ENCODE measurements around the gene PEPD. TPM values are rescaled to one million over a fixed set of nuclear protein-coding genes. Genes with fewer than 3 reads are reported as not detected.

PEPD gene
- total and polyA plus RNA-seq, 4 donors, result 37.3 to 211 (median 117) TPM

GRCh38 chr19:33490041-33490451 is 31.5 kb downstream of the PEPD start:
- Histone ChIP-seq H3K4me1 (ENCODE audit: control insufficient read depth in 4 of 4, insufficient read depth in 4 of 4, low read length in 3 of 4) (no peaks in the 10 kb centered on the region), H3K36me3 (ENCODE audit: control insufficient read depth in 4 of 4, insufficient read depth in 3 of 4, low read depth in 1 of 4, low read length in 3 of 4) (peaks cover 6 to 38% (median 14%) of the 10 kb centered on the region in 4 donors), H3K9ac (ENCODE audit: low read depth in 1 of 2, low read length in 2 of 2) (no peak overlapping the region), H3K9me3 (ENCODE audit: control insufficient read depth in 4 of 4, low read length in 3 of 4) (no peaks in the 10 kb centered on the region), H3K4me3 (ENCODE audit: low read depth in 1 of 3, low read length in 3 of 3) (no peak overlapping the region), H3K27ac (ENCODE audit: low read depth in 1 of 2, low read length in 2 of 2) (no peak overlapping the region), H3K27me3 (ENCODE audit: control insufficient read depth in 4 of 4, insufficient read depth in 4 of 4, low read length in 3 of 4) (no peaks in the 10 kb centered on the region)
- DNase-seq (ENCODE audit: low spot score), result no peak
- 96% methylated on average over 9 of the region's 9 CpGs for WGBS
- TF ChIP-seq FOXA1 (IDR thresholded peaks at IDR 0.05), result no peak
- no peak for TF ChIP-seq YY1 (IDR thresholded peaks at IDR 0.05)
- no peak for TF ChIP-seq RAD21 (IDR thresholded peaks at IDR 0.05)
- TF ChIP-seq REST (IDR thresholded peaks at IDR 0.05), result no peak

GRCh38 chr19:33488826-33489225 is 32.8 kb downstream of the PEPD start:
- Histone ChIP-seq H3K9me3 (ENCODE audit: control insufficient read depth in 4 of 4, low read length in 3 of 4) (no peaks in the 10 kb centered on the region), H3K9ac (ENCODE audit: low read depth in 1 of 2, low read length in 2 of 2) (no peak overlapping the region), H3K4me3 (ENCODE audit: low read depth in 1 of 3, low read length in 3 of 3) (no peak overlapping the region), H3K27ac (ENCODE audit: low read depth in 1 of 2, low read length in 2 of 2) (no peak overlapping the region), H3K36me3 (ENCODE audit: control insufficient read depth in 4 of 4, insufficient read depth in 3 of 4, low read depth in 1 of 4, low read length in 3 of 4) (peaks cover 3 to 38% (median 17%) of the 10 kb centered on the region in 4 donors), H3K27me3 (ENCODE audit: control insufficient read depth in 4 of 4, insufficient read depth in 4 of 4, low read length in 3 of 4) (no peaks in the 10 kb centered on the region), H3K4me1 (ENCODE audit: control insufficient read depth in 4 of 4, insufficient read depth in 4 of 4, low read length in 3 of 4) (no peaks in the 10 kb centered on the region)
- no peak for DNase-seq (ENCODE audit: low spot score)
- no peak for TF ChIP-seq FOXA1 (IDR thresholded peaks at IDR 0.05)
- TF ChIP-seq EGR1 (IDR thresholded peaks at IDR 0.05; ENCODE audit: low read depth in 2 of 2), result no peak
- TF ChIP-seq GABPA (IDR thresholded peaks at IDR 0.05 in 1 of 2, conservative IDR thresholded peaks at IDR 0.05 in 1 of 2), result no peak
- TF ChIP-seq TAF1 (conservative IDR thresholded peaks at IDR 0.05), result no peak
- WGBS, result 98% methylated on average over 8 of the region's 8 CpGs

- no peak overlapping the region for H3K4me3 ChIP-seq (ENCODE audit: low read depth in 1 of 3, low read length in 3 of 3)
- H3K36me3 ChIP-seq (ENCODE audit: control insufficient read depth in 4 of 4, insufficient read depth in 3 of 4, low read depth in 1 of 4, low read length in 3 of 4), result peaks cover 3 to 38% (median 18%) of the 10 kb centered on the region in 4 donors
- H3K9ac ChIP-seq (ENCODE audit: low read depth in 1 of 2, low read length in 2 of 2), result no peak overlapping the region
- no peak overlapping the region for H3K27ac ChIP-seq (ENCODE audit: low read depth in 1 of 2, low read length in 2 of 2)
- H3K27me3 ChIP-seq (ENCODE audit: control insufficient read depth in 4 of 4, insufficient read depth in 4 of 4, low read length in 3 of 4), result no peaks in the 10 kb centered on the region
- 94% methylated on average over 16 of the region's 16 CpGs for WGBS
- H3K9me3 ChIP-seq (ENCODE audit: control insufficient read depth in 4 of 4, low read length in 3 of 4), result no peaks in the 10 kb centered on the region
- no peak for DNase-seq (ENCODE audit: low spot score)
- no peaks in the 10 kb centered on the region for H3K4me1 ChIP-seq (ENCODE audit: control insufficient read depth in 4 of 4, insufficient read depth in 4 of 4, low read length in 3 of 4)
- TF ChIP-seq NR2F2 (IDR thresholded peaks at IDR 0.05), result no peak
- no peak for TF ChIP-seq JUND (IDR thresholded peaks at IDR 0.05)
- no peak for TF ChIP-seq RAD21 (IDR thresholded peaks at IDR 0.05)
- no peak for TF ChIP-seq ATF3 (IDR thresholded peaks at IDR 0.05)
- no peak for TF ChIP-seq GABPA (IDR thresholded peaks at IDR 0.05 in 1 of 2, conservative IDR thresholded peaks at IDR 0.05 in 1 of 2)
- no peak for TF ChIP-seq FOXA2 (IDR thresholded peaks at IDR 0.05)
- no peak for TF ChIP-seq REST (IDR thresholded peaks at IDR 0.05)
- no peak for TF ChIP-seq SP1 (IDR thresholded peaks at IDR 0.05)
- no peak for TF ChIP-seq FOXA1 (IDR thresholded peaks at IDR 0.05)
- no peak for TF ChIP-seq ZBTB33 (IDR thresholded peaks at IDR 0.05)
- TF ChIP-seq TAF1 (conservative IDR thresholded peaks at IDR 0.05), result no peak
- no peak for TF ChIP-seq RXRA (IDR thresholded peaks at IDR 0.05)
- TF ChIP-seq HNF4A (conservative IDR thresholded peaks at IDR 0.05), result no peak
- no peak for TF ChIP-seq YY1 (IDR thresholded peaks at IDR 0.05)
These were observed 33.4 kb downstream of the PEPD start for GRCh38 chr19:33487901-33488800.

Data from liver (tissue), 9 donors.